GM04504 (cell line): Measurements from ENCODE around the gene CR1.
"Not testable (repeated sequence)": the region's sequence is repeated elsewhere in the genome, so short reads cannot be mapped to it uniquely, and the experiment has no call there.

Experiments
- DNase-seq: peaks from one replicate; pipeline ENCODE4 v3.0.0-alpha.2; 2012; ENCODE audit warnings: low read depth

The CR1 gene

DNA sequence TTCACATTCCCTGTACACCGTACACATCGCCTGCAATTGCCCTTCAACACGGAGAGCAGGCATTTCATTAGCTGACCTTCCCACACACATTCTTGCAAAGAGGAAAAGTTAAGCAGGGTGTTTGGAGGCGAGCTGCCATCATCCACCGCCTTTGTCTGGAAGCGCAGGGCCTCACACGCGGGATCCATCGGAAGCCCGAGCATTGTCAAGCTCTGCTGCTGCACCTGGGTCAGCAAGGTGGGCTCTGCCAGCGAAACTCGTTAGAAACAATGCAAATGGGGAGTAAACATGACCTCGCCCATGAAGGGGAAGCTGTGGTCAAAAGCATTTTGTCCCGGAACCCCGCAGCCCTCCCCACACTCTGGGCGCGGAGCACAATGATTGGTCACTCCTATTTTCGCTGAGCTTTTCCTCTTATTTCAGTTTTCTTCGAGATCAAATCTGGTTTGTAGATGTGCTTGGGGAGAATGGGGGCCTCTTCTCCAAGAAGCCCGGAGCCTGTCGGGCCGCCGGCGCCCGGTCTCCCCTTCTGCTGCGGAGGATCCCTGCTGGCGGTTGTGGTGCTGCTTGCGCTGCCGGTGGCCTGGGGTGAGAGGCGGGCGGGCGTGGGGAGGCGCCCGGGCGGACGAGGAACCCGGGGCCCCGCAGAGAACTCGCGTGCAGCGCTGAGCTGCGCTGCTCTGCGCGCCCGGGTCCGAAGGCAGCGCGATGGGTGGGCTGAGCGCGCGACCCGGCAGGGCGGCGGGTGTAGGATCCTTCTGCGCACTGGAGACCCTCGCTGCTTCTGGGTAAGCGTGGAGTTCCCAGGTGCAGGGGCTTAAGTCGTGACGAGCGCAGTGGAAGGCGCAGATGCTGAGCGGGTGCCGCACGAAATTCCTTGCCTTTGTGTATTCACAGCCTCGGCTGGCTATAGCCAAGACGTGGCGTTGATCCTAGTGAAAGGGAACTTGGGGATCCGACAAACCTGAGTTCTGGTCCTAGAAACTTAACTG lies at the start of gene CR1:
Gene CR1, plus strand, starts transcription at position 357 of the 992 bp plus-strand sequence. Its CDS starts 111 bp downstream, at position 468.
- DNase-seq: no peak

DNA sequence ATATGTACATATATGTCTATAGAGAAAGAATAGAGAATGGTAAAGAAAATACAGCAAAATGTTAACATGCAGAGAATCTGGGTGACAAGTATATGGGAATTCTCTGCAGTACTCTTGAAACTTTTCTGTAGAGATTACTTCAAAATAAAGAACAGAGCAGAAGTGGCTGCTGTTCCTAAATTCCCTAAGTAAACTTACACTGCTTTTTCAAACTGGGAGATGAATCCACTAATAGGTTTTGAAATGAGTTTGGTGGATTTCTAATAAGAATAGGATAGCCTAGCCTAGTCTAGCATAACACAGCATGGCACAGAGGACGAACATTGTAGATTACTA lies 42.3 kb upstream of the CR1 start:
- no peak for DNase-seq

DNA sequence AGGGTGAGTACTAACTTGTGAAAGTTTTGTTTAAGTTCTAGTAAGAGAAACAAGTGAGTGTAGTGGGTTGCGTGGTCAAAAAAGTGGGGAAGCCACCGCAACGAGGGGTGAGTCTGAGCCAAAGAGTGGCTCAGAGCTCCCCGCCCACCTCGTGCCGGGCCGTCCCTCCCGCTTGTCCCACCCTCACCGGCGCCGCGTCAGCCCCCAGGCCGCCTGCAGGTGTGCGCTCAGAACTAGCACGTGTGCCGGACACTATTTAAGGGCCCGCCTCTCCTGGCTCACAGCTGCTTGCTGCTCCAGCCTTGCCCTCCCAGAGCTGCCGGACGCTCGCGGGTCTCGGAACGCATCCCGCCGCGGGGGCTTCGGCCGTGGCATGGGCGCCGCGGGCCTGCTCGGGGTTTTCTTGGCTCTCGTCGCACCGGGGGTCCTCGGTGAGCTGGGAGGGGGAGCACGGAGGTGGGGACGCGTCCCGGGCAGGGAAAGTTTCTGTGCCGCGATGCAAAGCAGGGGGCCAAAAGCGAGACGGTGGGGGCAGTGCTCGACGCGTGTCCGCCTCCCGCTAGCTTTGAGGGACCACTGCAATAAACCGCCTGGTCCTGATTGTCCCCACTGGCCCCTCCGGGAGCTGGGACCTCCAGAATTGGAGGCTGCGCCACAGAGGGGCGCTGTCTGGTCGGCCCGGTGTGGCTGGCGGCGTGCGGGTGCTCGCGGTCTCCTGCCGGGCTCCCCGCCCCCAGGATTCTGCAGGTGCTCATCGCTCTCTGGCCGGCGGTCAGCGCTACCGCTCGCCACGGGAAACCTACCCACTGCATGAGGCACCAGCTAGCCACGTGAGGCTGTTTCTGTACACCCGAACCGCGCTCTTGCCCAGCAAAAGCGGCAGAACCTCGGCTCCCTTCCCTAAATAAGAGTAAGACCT lies 41.7 kb upstream of the CR1 start, which contains the start of gene CR2:
Gene CR2, plus strand, starts transcription at position 283 of the 919 bp plus-strand sequence. Its CDS starts 91 bp downstream, at position 374.
- no peak for DNase-seq

DNA sequence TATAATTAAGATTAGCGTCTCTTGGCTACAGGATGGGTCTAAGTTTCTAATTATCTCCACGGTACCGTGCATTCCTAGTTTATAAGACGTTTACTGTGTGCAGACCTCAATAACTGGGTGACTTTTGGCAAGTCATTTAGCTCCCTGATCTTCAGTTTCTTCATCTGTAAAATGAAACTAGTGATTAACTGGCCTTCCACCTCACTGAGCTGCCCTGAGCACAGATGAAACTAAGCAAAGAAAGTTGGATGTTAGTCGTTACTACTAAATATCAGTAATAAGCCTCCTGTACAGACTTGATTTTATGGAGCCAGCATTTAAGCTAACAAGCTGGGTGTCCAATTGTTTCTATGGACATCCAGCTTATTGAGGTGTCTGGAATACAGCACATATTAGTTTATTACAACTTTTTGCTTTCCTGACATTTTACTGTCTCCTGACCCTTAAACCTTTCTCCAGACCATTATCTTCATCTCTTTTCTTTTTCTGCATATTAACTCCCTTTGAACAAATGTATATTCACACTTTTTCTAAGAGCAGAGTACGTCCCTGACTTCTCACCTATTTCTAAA lies 40.7 kb upstream of the CR1 start:
- no peak for DNase-seq

DNA sequence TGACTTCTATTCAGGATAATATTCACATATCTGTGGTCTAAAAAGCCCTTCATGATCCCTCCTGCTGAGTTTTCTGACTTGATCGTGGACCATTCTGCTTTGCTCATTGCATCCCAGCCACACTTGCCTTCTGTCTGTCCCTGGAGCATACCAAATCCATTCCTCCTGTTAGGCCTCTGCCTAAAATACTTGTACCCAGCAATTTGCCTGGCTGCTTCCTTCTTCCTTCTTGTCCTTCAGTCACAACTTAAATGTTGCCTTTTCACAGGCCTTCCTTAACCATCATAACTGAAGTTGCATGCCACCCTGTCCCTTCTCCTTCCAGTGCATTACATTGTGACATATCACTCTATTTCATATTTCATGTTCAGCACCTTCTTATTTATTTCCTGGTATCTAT lies 37.5 kb upstream of the CR1 start:
- no peak for DNase-seq

GRCh38 chr1:207459008-207459407 lies 36.9 kb upstream of the CR1 start:
- no peak for DNase-seq

- no peak for DNase-seq
These were observed 34.3 kb upstream of the CR1 start for GRCh38 chr1:207461649-207462048.

DNA sequence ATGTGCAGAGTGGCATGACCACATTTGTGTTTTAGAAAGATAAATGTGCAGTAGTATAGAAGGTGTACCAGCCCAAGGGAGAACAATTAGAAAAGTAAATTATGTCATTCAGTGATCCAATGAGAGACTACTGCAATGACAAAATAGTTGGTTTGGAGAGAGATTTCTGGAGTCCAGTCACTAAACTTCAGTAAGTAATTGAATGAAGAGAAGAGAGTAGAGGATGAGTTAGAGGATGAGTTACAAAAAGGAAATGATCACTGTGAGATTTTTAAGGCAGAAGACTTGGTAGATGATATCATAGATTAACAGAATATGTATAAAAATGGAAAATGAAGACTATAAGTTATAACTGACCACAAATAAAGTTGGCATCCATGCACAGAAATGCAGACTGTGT lies 33.4 kb upstream of the CR1 start:
- no peak for DNase-seq

GRCh38 chr1:207463021-207463420 lies 32.9 kb upstream of the CR1 start:
- DNase-seq: peak; percentile 16

- no peak for DNase-seq
These were observed 32.4 kb upstream of the CR1 start for GRCh38 chr1:207463571-207463970.

GRCh38 chr1:207470927-207471326 lies 25.0 kb upstream of the CR1 start:
- DNase-seq: no peak

DNA sequence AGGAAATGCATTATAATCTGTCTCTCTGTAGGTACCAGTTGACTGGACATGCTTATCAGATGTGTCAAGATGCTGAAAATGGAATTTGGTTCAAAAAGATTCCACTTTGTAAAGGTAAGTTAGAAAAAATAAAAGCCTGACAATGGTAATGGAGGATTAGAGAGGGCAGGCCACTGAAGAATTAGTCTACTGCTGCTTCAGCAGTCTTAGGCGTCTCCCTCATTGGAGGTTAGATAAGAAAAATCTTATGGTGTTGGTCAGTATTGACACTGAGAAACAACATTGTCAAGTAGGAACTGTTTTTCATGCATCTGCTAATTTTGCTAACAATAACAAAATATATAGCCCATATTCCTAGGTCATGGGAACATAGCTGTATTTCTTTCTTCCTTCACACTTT lies 21.7 kb upstream of the CR1 start:
- no peak for DNase-seq

DNA sequence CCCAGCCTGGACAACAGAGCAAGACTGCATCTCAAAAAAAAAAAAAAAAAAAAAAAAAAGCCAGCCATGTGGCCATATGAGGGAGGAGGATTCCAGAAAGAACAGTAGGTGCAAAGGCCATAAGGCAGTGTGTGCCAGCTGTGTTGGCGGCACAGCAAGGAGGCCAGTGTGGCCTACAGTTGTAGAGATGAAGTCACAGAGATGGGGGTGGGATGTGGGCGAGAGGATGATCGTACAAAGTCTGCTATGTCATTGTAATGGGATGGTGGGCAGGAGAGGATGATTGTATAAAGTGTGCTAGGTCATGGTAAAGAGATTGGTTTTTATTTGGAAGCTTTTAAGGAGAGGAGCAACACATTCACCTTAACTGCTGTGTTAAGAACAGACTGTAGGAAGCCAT lies 9.8 kb upstream of the CR1 start:
- DNase-seq: no peak

DNA sequence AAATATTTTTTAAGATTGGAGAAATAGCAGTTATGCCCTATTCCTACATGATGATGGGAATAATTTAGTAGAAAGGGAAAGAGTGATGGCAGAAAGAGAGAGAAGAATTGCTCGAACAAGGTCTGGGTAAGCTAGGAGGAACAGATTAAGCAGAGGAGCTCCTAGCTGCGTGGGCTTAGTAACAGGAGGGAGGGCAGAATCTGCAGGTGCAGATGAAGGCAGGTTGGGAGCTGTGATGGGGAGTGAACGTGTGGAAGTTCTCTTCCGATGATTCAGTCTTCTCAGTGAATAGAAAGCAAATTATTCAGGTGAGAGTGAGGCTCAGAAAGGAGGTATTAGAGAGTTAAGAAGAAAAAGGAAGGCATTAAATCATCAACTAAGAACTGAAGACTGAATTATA lies 8.3 kb upstream of the CR1 start:
- no peak for DNase-seq

DNA sequence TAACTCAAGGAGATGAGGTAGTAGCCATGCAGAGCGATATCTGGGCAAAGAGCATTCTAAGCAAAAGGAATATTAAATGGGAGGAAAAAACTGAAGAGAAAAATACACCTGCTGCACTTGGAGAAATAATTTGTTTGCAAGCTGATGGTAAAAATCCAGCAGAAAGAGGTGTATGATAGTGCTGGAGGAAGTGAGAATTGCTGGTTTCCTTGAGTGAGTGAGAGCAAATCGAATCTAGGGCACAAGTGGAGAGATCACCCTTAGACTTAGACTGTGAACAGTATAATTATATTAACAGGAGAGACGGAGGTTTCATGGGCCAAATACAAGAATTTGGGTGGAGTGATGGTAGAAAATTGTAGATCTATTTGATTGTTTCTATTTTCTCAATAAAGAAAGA lies 2.7 kb upstream of the CR1 start:
- DNase-seq: no peak

DNA sequence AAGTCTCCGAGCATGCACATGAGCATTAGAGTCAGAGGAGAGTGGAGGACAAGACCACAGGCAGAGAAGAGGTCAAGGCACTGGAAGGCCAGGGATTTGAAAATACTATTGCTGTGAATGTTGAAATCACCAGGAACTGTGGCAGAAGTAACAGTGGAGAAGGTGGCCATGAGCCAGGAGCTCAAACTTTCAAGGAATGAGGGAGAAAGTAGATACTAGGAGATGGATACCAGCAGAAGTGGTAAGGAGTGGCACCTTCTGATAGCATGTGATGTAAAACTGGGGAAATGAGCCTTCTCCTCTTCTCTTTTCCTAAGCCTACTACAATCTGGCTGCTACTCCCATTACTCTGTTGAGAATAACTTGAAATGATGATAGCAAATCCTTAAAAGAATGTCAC lies 1.8 kb upstream of the CR1 start:
- DNase-seq: no peak

DNA sequence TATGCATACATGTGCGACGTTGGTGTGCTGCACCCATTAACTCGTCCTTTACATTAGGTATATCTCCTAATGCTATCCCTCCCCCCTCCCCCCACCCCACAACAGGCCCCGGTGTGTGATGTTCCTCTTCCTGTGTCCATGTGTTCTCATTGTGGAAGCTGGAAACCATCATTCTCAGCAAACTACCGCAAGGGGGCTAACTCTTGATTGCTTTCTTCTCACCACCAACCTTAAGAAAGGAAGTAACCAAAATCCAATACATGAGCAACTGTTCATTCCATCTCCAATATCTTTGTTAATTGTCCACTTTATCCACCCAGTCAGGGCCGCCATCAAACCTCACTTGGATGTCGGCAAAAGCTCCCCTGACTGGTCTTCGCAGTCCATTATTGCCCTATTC lies 676 bp upstream of the CR1 start:
- not testable (repeated sequence) for DNase-seq

GRCh38 chr1:207497941-207498340 lies 2.0 kb downstream of the CR1 start:
- no peak for DNase-seq

DNA sequence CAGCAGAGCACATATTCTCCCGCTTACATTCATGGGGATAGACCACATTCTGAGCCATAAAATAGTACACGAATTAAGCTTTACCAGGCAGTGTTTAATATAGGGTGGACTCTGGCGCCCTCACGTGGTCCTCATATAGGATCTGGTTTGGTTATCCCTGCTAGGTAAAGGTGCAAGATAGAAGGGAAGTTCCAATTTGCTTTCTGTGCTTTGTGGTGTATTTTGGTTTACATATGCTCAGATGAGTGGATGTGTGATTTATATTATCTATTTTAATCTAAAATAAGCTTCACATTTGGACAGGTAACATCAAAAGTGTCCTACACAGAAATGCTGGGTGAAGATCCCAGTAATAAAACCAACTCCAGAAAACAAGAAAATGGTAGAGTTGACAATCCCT lies 3.6 kb downstream of the CR1 start:
- peak; percentile 24 for DNase-seq

- no peak for DNase-seq
These were observed 4.3 kb downstream of the CR1 start for GRCh38 chr1:207500306-207500705.

- no peak for DNase-seq
These were observed 5.1 kb downstream of the CR1 start for GRCh38 chr1:207501071-207501470.

DNA sequence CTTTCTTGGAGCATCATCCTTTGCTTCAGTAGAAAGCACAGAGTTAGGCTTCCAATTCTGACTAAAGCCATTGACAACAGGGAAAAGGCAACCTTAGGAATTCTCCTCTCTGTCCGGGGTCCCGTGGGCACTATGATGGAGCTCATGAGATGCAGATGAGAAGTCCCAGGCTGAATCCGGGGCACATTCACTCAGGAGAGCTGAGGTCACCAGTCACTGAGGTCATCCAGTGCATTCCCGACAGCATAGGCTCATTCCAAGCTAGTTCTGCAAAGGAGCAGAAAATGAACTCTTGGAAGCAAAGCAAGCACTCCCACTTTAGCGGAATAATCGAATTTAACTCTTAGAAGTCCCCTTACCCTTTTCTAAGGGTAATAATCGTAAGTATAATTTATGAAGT lies 6.8 kb downstream of the CR1 start:
- DNase-seq: no peak
